IMR-90 (cell line): Measurements from ENCODE around the gene PLCL2. TPM values are rescaled to one million over a fixed set of nuclear protein-coding genes. Genes with fewer than 3 reads are reported as not detected.

Source experiments
- ATAC-seq: fragments of 200-7000 bp; cut with Tn5 transposase; 2 replicates; pipeline ENCODE4 v1.9.1; 2020; ENCODE audit warnings: low read depth, mild to moderate bottlenecking, moderate library complexity
- BruUV-seq: library from RNA; stranded (reverse); fragments of 400-500 nt; replicated peaks from 2 replicates; lab custom pipeline; 2021; lab: Mats Ljungman, UMichigan
- CTCF ChIA-PET: fragments of 300-600 bp; formaldehyde crosslinking; extraction: SDS; loops from one replicate; lab custom pipeline; 2021; ENCODE audit warnings: antibody characterized with exemption; lab: Yijun Ruan, JAX
- POLR2A ChIA-PET: fragments of 300-600 bp; sonication (Branson Sonifier 250); formaldehyde crosslinking; loops from one replicate; lab custom pipeline; 2022; ENCODE audit warnings: antibody characterized with exemption; ENCODE audit not compliant: unreplicated experiment; lab: Charles Lee
- DNase-seq: peaks from one replicate; pipeline ENCODE4 v3.0.0; 2013
- H2AFZ ChIP-seq: replicated peaks from 2 replicates; pipeline ENCODE3; 2013; ENCODE audit warnings: low read length, mild to moderate bottlenecking; ENCODE audit not compliant: poor library complexity
- H2AK5ac ChIP-seq: 2 replicates; pipeline ENCODE4 v1.6.1; 2013; ENCODE audit warnings: low read depth, low read length, inconsistent platforms
- H2AK9ac ChIP-seq: replicated peaks from 2 replicates; pipeline ENCODE3; 2013; ENCODE audit warnings: mild to moderate bottlenecking, low read depth, low read length, moderate library complexity; ENCODE audit not compliant: poor library complexity
- H2BK120ac ChIP-seq: 2 replicates; pipeline ENCODE4 v1.6.1; 2013; ENCODE audit warnings: low read depth, low read length, inconsistent platforms
- H2BK15ac ChIP-seq: 3 replicates; pipeline ENCODE4 v1.6.1; 2013; ENCODE audit warnings: low read depth, low read length, inconsistent platforms
- H2BK20ac ChIP-seq: 2 replicates; pipeline ENCODE4 v1.6.1; 2013; ENCODE audit warnings: low read depth, mild to moderate bottlenecking, inconsistent platforms, low read length, moderate library complexity
- H2BK5ac ChIP-seq: 2 replicates; pipeline ENCODE4 v1.6.1; 2013; ENCODE audit warnings: mild to moderate bottlenecking, low read depth, low read length, inconsistent platforms; ENCODE audit not compliant: poor library complexity, severe bottlenecking
- H3K14ac ChIP-seq: replicated peaks from 2 replicates; pipeline ENCODE4 v1.6.1; 2013; ENCODE audit warnings: low read depth, low read length, inconsistent platforms
- H3K18ac ChIP-seq: 2 replicates; pipeline ENCODE4 v1.6.1; 2013; ENCODE audit warnings: low read depth, low read length, control low read depth
- H3K23ac ChIP-seq: 2 replicates; pipeline ENCODE4 v1.6.1; 2013; ENCODE audit warnings: low read depth, low read length, inconsistent platforms
- H3K27ac ChIP-seq: 2 replicates; pipeline ENCODE4 v1.5.1; 2013; ENCODE audit warnings: mild to moderate bottlenecking, control low read depth, low read length; ENCODE audit not compliant: insufficient read depth
- H3K27me3 ChIP-seq: 2 replicates; pipeline ENCODE4 v1.6.1; 2013; ENCODE audit warnings: low read length; ENCODE audit not compliant: control insufficient read depth, insufficient read depth
- H3K36me3 ChIP-seq: 2 replicates; pipeline ENCODE4 v1.6.1; 2013; ENCODE audit warnings: low read length, mixed read lengths; ENCODE audit not compliant: control insufficient read depth, insufficient read depth
- H3K4ac ChIP-seq: 2 replicates; pipeline ENCODE4 v1.6.1; 2013; ENCODE audit warnings: low read depth, low read length, inconsistent platforms
- H3K4me1 ChIP-seq: 2 replicates; pipeline ENCODE4 v1.6.1; 2013; ENCODE audit warnings: low read length, mixed read lengths; ENCODE audit not compliant: control insufficient read depth, insufficient read depth
- H3K4me2 ChIP-seq: 2 replicates; pipeline ENCODE4 v1.6.1; 2013; ENCODE audit warnings: low read depth, mild to moderate bottlenecking, control low read depth, low read length, moderate library complexity
- H3K4me3 ChIP-seq: 2 replicates; pipeline ENCODE4 v1.5.1; 2013; ENCODE audit warnings: low read depth, mild to moderate bottlenecking, control low read depth, low read length, moderate library complexity; ENCODE audit not compliant: insufficient read depth
- H3K56ac ChIP-seq: 2 replicates; pipeline ENCODE4 v1.6.1; 2013; ENCODE audit warnings: low read length, inconsistent platforms; ENCODE audit not compliant: insufficient read depth; ENCODE audit errors: extremely low read depth
- H3K79me1 ChIP-seq, 2 experiments: 2 replicates each; pipeline ENCODE4 v1.6.1; 2013; ENCODE audit warnings: low read length in 2 of 2, inconsistent platforms in 1 of 2, low read depth in 1 of 2
- H3K9ac ChIP-seq: 2 replicates; pipeline ENCODE4 v1.6.1; 2013; ENCODE audit warnings: low read depth, low read length, control low read depth
- H3K9me1 ChIP-seq: 2 replicates; pipeline ENCODE4 v1.6.1; 2013; ENCODE audit warnings: low read length, inconsistent platforms; ENCODE audit not compliant: insufficient read depth
- H3K9me3 ChIP-seq: 2 replicates; pipeline ENCODE4 v1.6.1; 2013; ENCODE audit warnings: low read length; ENCODE audit not compliant: control insufficient read depth, insufficient read depth
- H4K20me1 ChIP-seq: 2 replicates; pipeline ENCODE4 v1.6.1; 2013; ENCODE audit warnings: low read length, inconsistent platforms; ENCODE audit not compliant: insufficient read depth
- H4K5ac ChIP-seq: 2 replicates; pipeline ENCODE4 v1.6.1; 2013; ENCODE audit warnings: mild to moderate bottlenecking, low read depth, low read length, control low read depth
- H4K8ac ChIP-seq, 2 experiments: 2 replicates each; pipeline ENCODE4 v1.6.1; 2013; ENCODE audit warnings: low read depth in 2 of 2, low read length in 2 of 2, control low read depth in 1 of 2, inconsistent platforms in 1 of 2
- H4K91ac ChIP-seq: 2 replicates; pipeline ENCODE4 v1.6.1; 2013; ENCODE audit warnings: low read depth, low read length, inconsistent platforms; ENCODE audit not compliant: insufficient read depth
- BHLHE40 ChIP-seq: fragments of 150-350 bp; IDR thresholded peaks from 2 replicates; pipeline ENCODE4 v1.6.1; 2016; ENCODE audit warnings: mild to moderate bottlenecking, low read depth, low read length
- CHD1 ChIP-seq: IDR thresholded peaks from 2 replicates; pipeline ENCODE4 v1.6.1; 2012; ENCODE audit warnings: low read depth, low read length, improper control_type of control experiment
- CTCF ChIP-seq: conservative IDR thresholded peaks from 2 replicates; pipeline ENCODE4 v1.5.1; 2012; ENCODE audit warnings: mild to moderate bottlenecking, low read depth, low read length, improper control_type of control experiment
- ELK1 ChIP-seq: fragments of 150-350 bp; IDR thresholded peaks from 2 replicates; pipeline ENCODE4 v1.6.1; 2016; ENCODE audit warnings: low read depth, mild to moderate bottlenecking, low read length, moderate library complexity, borderline replicate concordance
- MAFK ChIP-seq: IDR thresholded peaks from 2 replicates; pipeline ENCODE4 v1.6.1; 2012; ENCODE audit warnings: low read depth, low read length, improper control_type of control experiment
- MAZ ChIP-seq: IDR thresholded peaks from 2 replicates; pipeline ENCODE4 v1.6.1; 2012; ENCODE audit warnings: low read depth, mild to moderate bottlenecking, low read length, improper control_type of control experiment, moderate library complexity, borderline replicate concordance
- MXI1 ChIP-seq: IDR thresholded peaks from 2 replicates; pipeline ENCODE4 v1.6.1; 2012; ENCODE audit warnings: low read depth, mild to moderate bottlenecking, low read length, moderate library complexity, borderline replicate concordance
- POLR2A ChIP-seq: IDR thresholded peaks from 2 replicates; pipeline ENCODE4 v1.6.1; 2012; ENCODE audit warnings: mild to moderate bottlenecking, low read depth, low read length
- RAD21 ChIP-seq: IDR thresholded peaks from 2 replicates; pipeline ENCODE4 v1.6.1; 2012; ENCODE audit warnings: low read length, improper control_type of control experiment
- RCOR1 ChIP-seq: IDR thresholded peaks from 2 replicates; pipeline ENCODE4 v1.6.1; 2012; ENCODE audit warnings: mild to moderate bottlenecking, low read length, improper control_type of control experiment; ENCODE audit not compliant: insufficient replicate concordance
- RFX5 ChIP-seq: IDR thresholded peaks from 2 replicates; pipeline ENCODE4 v1.8.0; 2012; ENCODE audit warnings: low read depth, mild to moderate bottlenecking, low read length, moderate library complexity
- SMC3 ChIP-seq: fragments of 150-350 bp; IDR thresholded peaks from 2 replicates; pipeline ENCODE4 v1.6.1; 2016; ENCODE audit warnings: low read depth, mild to moderate bottlenecking, antibody characterized with exemption, low read length, moderate library complexity
- WGBS, 2 experiments: methylation state at CpG; one replicate each; pipeline versions ENCODE4 v1.1.5 to v1.1.7; 2013; ENCODE audit warnings: missing lambda C conversion rate in 2 of 2; ENCODE audit not compliant: insufficient read length in 1 of 2; ENCODE audit errors: extremely low coverage in 2 of 2; 5-methylcytosine and 5-hydroxymethylcytosine counted together
- dilution Hi-C: fragments of 300-500 bp; cut with HindIII; formaldehyde crosslinking; loops from one replicate; pipeline ENCODE4 v1.14.3; 2018; ENCODE audit warnings: low sequenced_read_pairs; ENCODE audit not compliant: unreplicated experiment
- in situ Hi-C: fragments of 300-500 bp; cut with MboI; formaldehyde crosslinking; loops from 3 replicates; pipeline ENCODE4 v1.14.3; 2019; ENCODE audit warnings: low sequenced_read_pairs, inconsistent platforms, mixed read lengths
- intact Hi-C: fragments of 100-400 bp; cut with micrococcal nuclease; formaldehyde crosslinking; loops from 2 replicates; pipeline ENCODE4 v1.10.0; 2022
- polyA plus RNA-seq, 3 experiments: library from polyadenylated mRNA; depleted of rRNA; stranded (reverse); fragments of >200 nt; gene quantifications; 2 replicates each; pipeline ENCODE4 v1.2.3, GENCODE V29; 2012; ENCODE audit warnings: low replicate concordance in 1 of 3
- total RNA-seq: library from RNA; depleted of rRNA; stranded (reverse); fragments of >200 nt; gene quantifications from 2 replicates; pipeline ENCODE4 v1.2.3, GENCODE V29; 2012

The PLCL2 gene
- total and polyA plus RNA-seq, 2 of the 4 experiments (the other 2 are of a cell fraction), result 0.92 to 3.8 TPM

- H4K91ac ChIP-seq, result no peak overlapping the region
- no peak overlapping the region for H2BK5ac ChIP-seq
- BruUV-seq, result no TSS peak
- no peak overlapping the region for H3K4me2 ChIP-seq
- no peak overlapping the region for H3K4ac ChIP-seq
- no peaks in the 10 kb centered on the region for H3K36me3 ChIP-seq
- H3K4me3 ChIP-seq, result no peak overlapping the region
- no peak for ATAC-seq
- H4K5ac ChIP-seq, result no peak overlapping the region
- no peak overlapping the region for H2AK5ac ChIP-seq
- H2AFZ ChIP-seq, result no peak overlapping the region
- no peak overlapping the region for H2AK9ac ChIP-seq
- POLR2A ChIA-PET, result no interaction called here
- no peaks in the 10 kb centered on the region; the same call in none of the 2 replicates for H3K27me3 ChIP-seq
- no peak overlapping the region for H2BK15ac ChIP-seq
- no peak for DNase-seq
- no peaks in the 10 kb centered on the region for H3K9me3 ChIP-seq
- no peaks in the 10 kb centered on the region; the same call in 1 of the 2 replicates for H3K4me1 ChIP-seq
- intact Hi-C loops, result loop anchor here (5.0 kb wide), 1 partner anchor 571 kb away; no protein-coding TSS in a partner anchor
- dilution Hi-C loops, result no loop called here
- H3K27ac ChIP-seq, result no peak overlapping the region
- no peaks in the 10 kb centered on the region for H3K9me1 ChIP-seq
- H3K9ac ChIP-seq, result no peak overlapping the region
- no peak overlapping the region for H2BK20ac ChIP-seq
- no peak overlapping the region for H3K23ac ChIP-seq
- no peak for TF ChIP-seq ELK1
- no peak for TF ChIP-seq MXI1
- no peak for TF ChIP-seq RFX5
- TF ChIP-seq MAZ, result no peak
- TF ChIP-seq BHLHE40, result no peak
- TF ChIP-seq RAD21, result no peak
- TF ChIP-seq CHD1, result no peak
- TF ChIP-seq RCOR1, result no peak
- no peak for TF ChIP-seq MAFK
- TF ChIP-seq SMC3, result no peak
- no peak for TF ChIP-seq CTCF
- no peak for TF ChIP-seq POLR2A
- H3K56ac ChIP-seq, result no peak overlapping the region
- in situ Hi-C loops, result loop anchor here (25.0 kb wide), 1 partner anchor 609 kb away; no protein-coding TSS in a partner anchor
- no peak overlapping the region for H2BK120ac ChIP-seq
- no peaks in the 10 kb centered on the region for H3K79me1 ChIP-seq
- H3K18ac ChIP-seq, result no peak overlapping the region
- H4K8ac ChIP-seq, result no peak overlapping the region
- H4K20me1 ChIP-seq, result no peaks in the 10 kb centered on the region
- WGBS, 2 experiments, result 80% methylated on average over 1 of the region's 5 CpGs; no CpG with 5 or more reads in 1 of the 2 experiments
- CTCF ChIA-PET, result no interaction called here
- H3K14ac ChIP-seq, result no peak overlapping the region
Measured at GRCh38 chr3:16896094-16896627, 11.4 kb downstream of the PLCL2 start.
